K562 (cell line): ENCODE results near the gene PMEPA1. TPM values are rescaled to one million over a fixed set of nuclear protein-coding genes. Genes with fewer than 3 reads are reported as not detected.

Experiments
- ATAC-seq: fragments of 200-7000 bp; cut with Tn5 transposase; 3 replicates; pipeline ENCODE4 v1.9.1; 2020; ENCODE audit warnings: moderate library complexity
- BruUV-seq: library from RNA; stranded (reverse); fragments of 400-500 nt; replicated peaks from 2 replicates; lab custom pipeline; 2021; lab: Mats Ljungman, UMichigan
- CTCF ChIA-PET: fragments of 300-600 bp; formaldehyde crosslinking; extraction: SDS; loops from one replicate; lab custom pipeline; 2021; ENCODE audit warnings: low intra/inter-chr PET ratio; lab: Yijun Ruan, JAX
- POLR2A ChIA-PET: fragments of 300-600, 350-650 bp; sonication (Branson Sonifier 250); formaldehyde crosslinking; extraction: SDS; loops from one replicate; lab custom pipeline; 2021; ENCODE audit warnings: antibody characterized with exemption, inconsistent platforms; lab: Yijun Ruan, JAX
- DNase-seq, 4 experiments: peaks; one replicate each; pipeline versions ENCODE4 v3.0.0 to v3.0.0-alpha.2; 2011 to 2018; ENCODE audit warnings: low spot score in 3 of 4, mixed read lengths in 3 of 4; ENCODE audit errors: extremely low read depth in 1 of 4
- FAIRE-seq: peaks from 2 replicates; lab custom pipeline; 2011; peaks lifted over from hg19 to GRCh38; lab: Jason Lieb, UNC
- H2AFZ ChIP-seq: 2 replicates; pipeline ENCODE4 v1.6.0; 2011; ENCODE audit warnings: low read depth, low read length, control low read depth, inconsistent platforms
- H3K27ac ChIP-seq: fragments of 200-600 bp; 3 replicates; pipeline ENCODE4 v1.8.0; 2011; ENCODE audit warnings: low read depth, mild to moderate bottlenecking, control low read depth, inconsistent platforms, low read length, moderate library complexity, mixed read lengths; ENCODE audit errors: extremely low read depth
- H3K27me3 ChIP-seq, 2 experiments: fragments of 300-600 bp in 1 of 2; 2 replicates in 1 of 2; 3 replicates in 1 of 2; pipeline versions ENCODE4 v1.6.0 to v1.8.0; 2011; ENCODE audit warnings: inconsistent platforms in 2 of 2, low read length in 2 of 2, mild to moderate bottlenecking in 1 of 2, mixed read lengths in 1 of 2, moderate library complexity in 1 of 2; ENCODE audit not compliant: control insufficient read depth in 2 of 2, insufficient read depth in 2 of 2
- H3K36me3 ChIP-seq: fragments of 300-600 bp; 3 replicates; pipeline ENCODE4 v1.8.0; 2011; ENCODE audit warnings: mild to moderate bottlenecking, low read length, inconsistent platforms; ENCODE audit not compliant: control insufficient read depth, insufficient read depth
- H3K4me1 ChIP-seq, 2 experiments: fragments of 200-600 bp in 1 of 2; replicated peaks in 1 of 2; 2 replicates in 1 of 2; 3 replicates in 1 of 2; pipeline versions ENCODE4 v1.5.1 to v1.8.0; 2011; ENCODE audit warnings: inconsistent platforms in 2 of 2, low read length in 2 of 2, mild to moderate bottlenecking in 1 of 2, mixed read lengths in 1 of 2, moderate library complexity in 1 of 2; ENCODE audit not compliant: control insufficient read depth in 2 of 2, insufficient read depth in 2 of 2
- H3K4me2 ChIP-seq: 2 replicates; pipeline ENCODE4 v1.6.1; 2011; ENCODE audit warnings: low read length, control low read depth, inconsistent platforms, mixed read lengths; ENCODE audit not compliant: insufficient read depth
- H3K4me3 ChIP-seq: fragments of 200-600 bp; sonication (generic), shearing (Covaris generic); 2 replicates; pipeline ENCODE4 v1.5.1; 2016; ENCODE audit warnings: control low read depth, inconsistent platforms
- H3K79me2 ChIP-seq: fragments of 200-600 bp; 3 replicates; pipeline ENCODE4 v1.8.0; 2011; ENCODE audit warnings: low read length, inconsistent platforms; ENCODE audit not compliant: control insufficient read depth, insufficient read depth
- H3K9ac ChIP-seq, 2 experiments: 2 replicates each; pipeline versions ENCODE4 v1.6.0 to v1.6.1; 2011; ENCODE audit warnings: low read depth in 2 of 2, low read length in 2 of 2, control low read depth in 1 of 2, inconsistent platforms in 1 of 2, mild to moderate bottlenecking in 1 of 2, mixed read lengths in 1 of 2; ENCODE audit not compliant: insufficient read depth in 1 of 2
- H3K9me1 ChIP-seq: one replicate; pipeline ENCODE4 v1.6.0; 2011; ENCODE audit warnings: inconsistent platforms, mild to moderate bottlenecking, low read length, moderate library complexity; ENCODE audit not compliant: control insufficient read depth, insufficient read depth
- H3K9me3 ChIP-seq: replicated peaks from 2 replicates; pipeline ENCODE4 v1.5.1; 2011; ENCODE audit warnings: low read depth, low read length, inconsistent platforms; ENCODE audit not compliant: control insufficient read depth, insufficient read depth
- H4K20me1 ChIP-seq: replicated peaks from 2 replicates; pipeline ENCODE4 v1.6.1; 2011; ENCODE audit warnings: low read length, inconsistent platforms, mixed read lengths; ENCODE audit not compliant: control insufficient read depth, insufficient read depth
- CBX5 ChIP-seq: IDR thresholded peaks from 2 replicates; pipeline ENCODE4 v1.6.1; 2014; ENCODE audit warnings: low read depth, borderline replicate concordance
- CC2D1A ChIP-seq: fragments of 450-650 bp; IDR thresholded peaks from 2 replicates; pipeline ENCODE4 v1.6.1; 2017; ENCODE audit warnings: mild to moderate bottlenecking
- ETS2 ChIP-seq: IDR thresholded peaks from 2 replicates; pipeline ENCODE4 v1.6.1; 2016; ENCODE audit warnings: borderline replicate concordance, missing genetic modification characterization, mild to moderate bottlenecking, moderate library complexity, missing compliant biosample characterization; ENCODE audit not compliant: poor library complexity, severe bottlenecking
- MAFK ChIP-seq: IDR thresholded peaks from 2 replicates; pipeline ENCODE4 v1.6.1; 2011; ENCODE audit warnings: low read length, improper control_type of control experiment
- MCM2 ChIP-seq: fragments of 450-650 bp; IDR thresholded peaks from 2 replicates; pipeline ENCODE4 v1.6.1; 2017; ENCODE audit warnings: low read depth, mild to moderate bottlenecking
- NR2C1 ChIP-seq, 2 experiments: fragments of 450-650 bp; IDR thresholded peaks; 2 replicates each; pipeline ENCODE4 v1.6.1; 2017; ENCODE audit warnings: mild to moderate bottlenecking in 2 of 2, antibody characterized with exemption in 1 of 2, inconsistent platforms in 1 of 2, missing compliant biosample characterization in 1 of 2, missing genetic modification characterization in 1 of 2
- RBM22 ChIP-seq: fragments of 200-400 bp; formaldehyde crosslinking; IDR thresholded peaks from 2 replicates; pipeline ENCODE4 v1.6.1; 2018; ENCODE audit warnings: low read length, low read depth; ENCODE audit not compliant: poor library complexity, severe bottlenecking
- RFX5 ChIP-seq: IDR thresholded peaks from 2 replicates; pipeline ENCODE4 v1.6.1; 2011; ENCODE audit warnings: low read depth, mild to moderate bottlenecking, improper control_type of control experiment, low read length
- SMAD2 ChIP-seq: fragments of 150-350 bp; IDR thresholded peaks from 2 replicates; pipeline ENCODE4 v1.6.1; 2014; ENCODE audit warnings: low read depth, mild to moderate bottlenecking, low read length
- TCFL5 ChIP-seq: fragments of 250-450 bp; sonication (Bioruptor Pico); conservative IDR thresholded peaks from 2 replicates; pipeline ENCODE4 v1.6.1; 2021; ENCODE audit warnings: mild to moderate bottlenecking, moderate library complexity, matching md5 sums
- ZBTB1 ChIP-seq: sonication (generic); formaldehyde crosslinking; IDR thresholded peaks from 2 replicates; pipeline ENCODE4 v1.8.1; 2023; ENCODE audit warnings: missing genetic modification reagents, low read depth, mild to moderate bottlenecking, borderline replicate concordance
- ZNF311 ChIP-seq: fragments of 250-450 bp; sonication (Bioruptor Pico); IDR thresholded peaks from 2 replicates; pipeline ENCODE4 v1.4.0; 2020; ENCODE audit warnings: mild to moderate bottlenecking, moderate library complexity
- ZNF444 ChIP-seq: fragments of 250-450 bp; sonication (Bioruptor Pico); IDR thresholded peaks from 2 replicates; pipeline ENCODE4 v1.4.0; 2020; ENCODE audit warnings: mild to moderate bottlenecking, moderate library complexity
- WGBS: fragments of 100-300 bp; shearing (Covaris generic); methylation state at CpG from one replicate; pipeline ENCODE4 v1.1.6; 2016; ENCODE audit warnings: low coverage, mixed read lengths; ENCODE audit not compliant: insufficient coverage; ENCODE audit errors: missing lambda C conversion rate; 5-methylcytosine and 5-hydroxymethylcytosine counted together
- in situ Hi-C: fragments of 300-500 bp; cut with MboI; formaldehyde crosslinking; loops from 4 replicates; pipeline ENCODE4 v1.15.0; 2018; ENCODE audit warnings: inconsistent platforms, mixed read lengths
- intact Hi-C: fragments of 100-400 bp; cut with micrococcal nuclease; formaldehyde crosslinking; loops from 2 replicates; pipeline ENCODE4 v1.14.2; 2022
- polyA plus RNA-seq, 8 experiments: library from polyadenylated mRNA; depleted of rRNA in 4 of 8; stranded (reverse) in 5 of 8; unstranded in 3 of 8; fragments of >200 nt; fragmentation: Nextera tagmentation in 2 of 8; fragmentation: Illumina TruSeq in 1 of 8; extraction: Ambion mirVana in 2 of 8; extraction: Trizol in 1 of 8; gene quantifications; 2 replicates each; pipeline versions ENCODE4 v1.2.1 to v1.2.3, GENCODE V29; 2011 to 2014; ENCODE audit warnings: inconsistent platforms in 1 of 8, missing spikeins in 1 of 8
- total RNA-seq, 7 experiments: library from RNA; depleted of rRNA in 6 of 7; stranded (reverse); fragments of >200 nt in 6 of 7; fragmentation: Illumina TruSeq in 2 of 7; extraction: Trizol in 2 of 7; gene quantifications; 2 replicates each; pipeline versions ENCODE4 v1.2.1 to v1.2.3, GENCODE V29; 2011 to 2021; ENCODE audit warnings: low replicate concordance in 1 of 7
- TF ChIP-seq, protein P1 (sequence below): fragments of 200-800 bp; sonication (Bioruptor generic); IDR thresholded peaks from 2 replicates; pipeline ENCODE4 v1.6.1; 2017; ENCODE audit warnings: missing genetic modification characterization, missing compliant biosample characterization
- TF ChIP-seq, protein P2 (sequence below): fragments of 450-650 bp; formaldehyde crosslinking; IDR thresholded peaks from 2 replicates; pipeline ENCODE4 v1.4.0; 2022; ENCODE audit warnings: mild to moderate bottlenecking, moderate library complexity
- TF ChIP-seq, protein P3 (sequence below): fragments of 450-650 bp; IDR thresholded peaks from 2 replicates; pipeline ENCODE4 v1.6.1; 2016
- TF ChIP-seq, protein P4 (sequence below): fragments of 450-650 bp; formaldehyde crosslinking; IDR thresholded peaks from 2 replicates; pipeline ENCODE4 v1.4.0; 2020; ENCODE audit warnings: mild to moderate bottlenecking, moderate library complexity

Gene PMEPA1
- total and polyA plus RNA-seq, 9 of the 15 experiments (the other 6 are each of a cell fraction or from before 2014, with no cell fraction given): 0.16 TPM; not detected in 8

DNA sequence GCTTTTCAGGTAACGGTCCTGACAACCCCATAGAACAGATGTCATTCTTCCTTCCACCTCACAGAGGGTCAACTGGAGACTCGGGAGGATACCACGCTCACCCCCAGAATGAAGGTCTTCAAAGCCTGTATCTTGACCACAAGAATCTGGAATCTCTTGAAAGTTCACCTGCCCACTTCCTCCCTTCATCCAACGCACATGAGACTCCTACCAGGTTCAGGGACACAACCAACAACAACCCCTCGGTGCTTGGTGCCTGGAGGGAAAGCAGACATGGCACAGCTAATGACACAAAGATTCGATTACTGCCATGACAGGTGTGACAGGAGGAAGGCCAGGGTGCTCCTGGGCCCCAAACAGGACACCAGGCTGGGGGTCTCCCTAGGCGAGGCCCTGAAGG, 8.2 kb downstream of the PMEPA1 start:
- Histone ChIP-seq H3K36me3 (no peaks in the 10 kb centered on the region), H3K79me2 (no peaks in the 10 kb centered on the region), H3K27ac (no peak overlapping the region), H3K9ac (no peak overlapping the region), H4K20me1 (peaks cover 5% of the 10 kb centered on the region), H3K9me1 (peaks cover 2% of the 10 kb centered on the region), H3K4me1 (no peaks in the 10 kb centered on the region), H3K4me3 (no peak overlapping the region), H3K4me2 (no peak overlapping the region), H3K27me3 (peaks cover 49 to 87% of the 10 kb centered on the region in 2 experiments), H3K9me3 (no peaks in the 10 kb centered on the region), H2AFZ (no peak overlapping the region)
- ATAC-seq: no peak
- ChIA-PET POLR2A (no interaction called here), CTCF (no interaction called here)
- BruUV-seq: no TSS peak
- intact Hi-C loops (no loop called here), in situ Hi-C loops (no loop called here)
- 0% methylated on average over 7 of the region's 7 CpGs for WGBS
- TF ChIP-seq NR2C1 (IDR thresholded peaks at IDR 0.05) (no peak), NR2C1 (tag; IDR thresholded peaks at IDR 0.05) (no peak), TCFL5 (CRISPR knock-in tag) (no peak), SMAD2 (no peak), ZNF311 (CRISPR knock-in tag) (no peak), ZNF444 (CRISPR knock-in tag) (no peak), CBX5 (no peak), ZBTB1 (CRISPR knock-in tag) (no peak), RFX5 (no peak), MAFK (no peak), ETS2 (no peak), RBM22 (no peak), MCM2 (no peak), CC2D1A (no peak)
- TF ChIP-seq, protein P1, sequence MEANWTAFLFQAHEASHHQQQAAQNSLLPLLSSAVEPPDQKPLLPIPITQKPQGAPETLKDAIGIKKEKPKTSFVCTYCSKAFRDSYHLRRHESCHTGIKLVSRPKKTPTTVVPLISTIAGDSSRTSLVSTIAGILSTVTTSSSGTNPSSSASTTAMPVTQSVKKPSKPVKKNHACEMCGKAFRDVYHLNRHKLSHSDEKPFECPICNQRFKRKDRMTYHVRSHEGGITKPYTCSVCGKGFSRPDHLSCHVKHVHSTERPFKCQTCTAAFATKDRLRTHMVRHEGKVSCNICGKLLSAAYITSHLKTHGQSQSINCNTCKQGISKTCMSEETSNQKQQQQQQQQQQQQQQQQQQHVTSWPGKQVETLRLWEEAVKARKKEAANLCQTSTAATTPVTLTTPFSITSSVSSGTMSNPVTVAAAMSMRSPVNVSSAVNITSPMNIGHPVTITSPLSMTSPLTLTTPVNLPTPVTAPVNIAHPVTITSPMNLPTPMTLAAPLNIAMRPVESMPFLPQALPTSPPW (CRISPR knock-in tag): no peak
- TF ChIP-seq, protein P2, sequence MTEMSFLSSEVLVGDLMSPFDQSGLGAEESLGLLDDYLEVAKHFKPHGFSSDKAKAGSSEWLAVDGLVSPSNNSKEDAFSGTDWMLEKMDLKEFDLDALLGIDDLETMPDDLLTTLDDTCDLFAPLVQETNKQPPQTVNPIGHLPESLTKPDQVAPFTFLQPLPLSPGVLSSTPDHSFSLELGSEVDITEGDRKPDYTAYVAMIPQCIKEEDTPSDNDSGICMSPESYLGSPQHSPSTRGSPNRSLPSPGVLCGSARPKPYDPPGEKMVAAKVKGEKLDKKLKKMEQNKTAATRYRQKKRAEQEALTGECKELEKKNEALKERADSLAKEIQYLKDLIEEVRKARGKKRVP (CRISPR knock-in tag): no peak
- TF ChIP-seq, protein P3, sequence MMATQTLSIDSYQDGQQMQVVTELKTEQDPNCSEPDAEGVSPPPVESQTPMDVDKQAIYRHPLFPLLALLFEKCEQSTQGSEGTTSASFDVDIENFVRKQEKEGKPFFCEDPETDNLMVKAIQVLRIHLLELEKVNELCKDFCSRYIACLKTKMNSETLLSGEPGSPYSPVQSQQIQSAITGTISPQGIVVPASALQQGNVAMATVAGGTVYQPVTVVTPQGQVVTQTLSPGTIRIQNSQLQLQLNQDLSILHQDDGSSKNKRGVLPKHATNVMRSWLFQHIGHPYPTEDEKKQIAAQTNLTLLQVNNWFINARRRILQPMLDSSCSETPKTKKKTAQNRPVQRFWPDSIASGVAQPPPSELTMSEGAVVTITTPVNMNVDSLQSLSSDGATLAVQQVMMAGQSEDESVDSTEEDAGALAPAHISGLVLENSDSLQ: no peak
- TF ChIP-seq, protein P4, sequence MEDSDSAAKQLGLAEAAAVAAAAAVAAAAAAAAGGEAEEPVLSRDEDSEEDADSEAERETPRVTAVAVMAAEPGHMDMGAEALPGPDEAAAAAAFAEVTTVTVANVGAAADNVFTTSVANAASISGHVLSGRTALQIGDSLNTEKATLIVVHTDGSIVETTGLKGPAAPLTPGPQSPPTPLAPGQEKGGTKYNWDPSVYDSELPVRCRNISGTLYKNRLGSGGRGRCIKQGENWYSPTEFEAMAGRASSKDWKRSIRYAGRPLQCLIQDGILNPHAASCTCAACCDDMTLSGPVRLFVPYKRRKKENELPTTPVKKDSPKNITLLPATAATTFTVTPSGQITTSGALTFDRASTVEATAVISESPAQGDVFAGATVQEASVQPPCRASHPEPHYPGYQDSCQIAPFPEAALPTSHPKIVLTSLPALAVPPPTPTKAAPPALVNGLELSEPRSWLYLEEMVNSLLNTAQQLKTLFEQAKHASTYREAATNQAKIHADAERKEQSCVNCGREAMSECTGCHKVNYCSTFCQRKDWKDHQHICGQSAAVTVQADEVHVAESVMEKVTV (CRISPR knock-in tag): no peak
- FAIRE-seq: no peak
- no peak for DNase-seq
